SK-N-SH treated with all-trans-retinoic acid at 6 μM for 48 hours (cell line): ENCODE data around the gene DNAJC6.

Source experiments
- ATAC-seq: fragments of 200-7000 bp; cut with Tn5 transposase; 3 replicates; pipeline ENCODE4 v1.9.1; 2020; ENCODE audit warnings: mild to moderate bottlenecking, moderate library complexity
- ARNTL ChIP-seq: fragments of 450-650 bp; formaldehyde crosslinking; IDR thresholded peaks from 2 replicates; pipeline ENCODE4 v1.5.0; 2020; ENCODE audit warnings: low read depth, mild to moderate bottlenecking, moderate library complexity, borderline replicate concordance
- BACH2 ChIP-seq: fragments of 250-450 bp; sonication (Bioruptor Pico); IDR thresholded peaks from 2 replicates; pipeline ENCODE4 v1.9.0; 2021; ENCODE audit warnings: mild to moderate bottlenecking, borderline replicate concordance
- CSDC2 ChIP-seq: fragments of 250-450 bp; sonication (Bioruptor Pico); IDR thresholded peaks from 2 replicates; pipeline ENCODE4 v1.5.0; 2020; ENCODE audit warnings: mild to moderate bottlenecking, moderate library complexity
- CSRNP3 ChIP-seq: fragments of 250-450 bp; sonication (Bioruptor Pico); IDR thresholded peaks from 2 replicates; pipeline ENCODE4 v1.5.1; 2021; ENCODE audit warnings: mild to moderate bottlenecking, moderate library complexity
- ESRRG ChIP-seq: fragments of 250-450 bp; sonication (Bioruptor Pico); IDR thresholded peaks from 2 replicates; pipeline ENCODE4 v1.6.1; 2021; ENCODE audit warnings: mild to moderate bottlenecking
- GLIS3 ChIP-seq: fragments of 250-450 bp; sonication (Bioruptor Pico); IDR thresholded peaks from 2 replicates; pipeline ENCODE4 v1.5.0; 2020; ENCODE audit warnings: mild to moderate bottlenecking, moderate library complexity
- OSR1 ChIP-seq: fragments of 250-450 bp; sonication (Bioruptor Pico); IDR thresholded peaks from 2 replicates; pipeline ENCODE4 v1.8.0; 2022; ENCODE audit warnings: moderate library complexity, mild to moderate bottlenecking, inconsistent platforms
- POU6F1 ChIP-seq: fragments of 250-450 bp; sonication (Bioruptor Pico); IDR thresholded peaks from 2 replicates; pipeline ENCODE4 v1.8.0; 2021; ENCODE audit warnings: low read depth, mild to moderate bottlenecking, moderate library complexity, borderline replicate concordance
- RARB ChIP-seq: fragments of 250-450 bp; sonication (Bioruptor Pico); IDR thresholded peaks from 2 replicates; pipeline ENCODE4 v1.8.0; 2021; ENCODE audit warnings: mild to moderate bottlenecking, moderate library complexity
- SNAI2 ChIP-seq: fragments of 250-450 bp; sonication (Bioruptor Pico); IDR thresholded peaks from 2 replicates; pipeline ENCODE4 v1.5.0; 2020; ENCODE audit warnings: mild to moderate bottlenecking, moderate library complexity
- TCF4 ChIP-seq: fragments of 250-450 bp; sonication (Bioruptor Pico); IDR thresholded peaks from 2 replicates; pipeline ENCODE4 v1.8.0; 2021; ENCODE audit warnings: mild to moderate bottlenecking, moderate library complexity, borderline replicate concordance
- TOX ChIP-seq: fragments of 250-450 bp; sonication (Bioruptor Pico); IDR thresholded peaks from 2 replicates; pipeline ENCODE4 v1.8.0; 2021; ENCODE audit warnings: mild to moderate bottlenecking, moderate library complexity, borderline replicate concordance
- TSHZ2 ChIP-seq: fragments of 250-450 bp; sonication (Bioruptor Pico); IDR thresholded peaks from 2 replicates; pipeline ENCODE4 v1.5.0; 2020; ENCODE audit warnings: mild to moderate bottlenecking, moderate library complexity
- ZC3H10 ChIP-seq: fragments of 250-450 bp; sonication (Bioruptor Pico); IDR thresholded peaks from 2 replicates; pipeline ENCODE4 v1.5.1; 2021; ENCODE audit warnings: mild to moderate bottlenecking, moderate library complexity
- ZFP3 ChIP-seq: fragments of 250-450 bp; sonication (Bioruptor Pico); IDR thresholded peaks from 2 replicates; pipeline ENCODE4 v1.5.0; 2020; ENCODE audit warnings: mild to moderate bottlenecking, moderate library complexity
- ZFP30 ChIP-seq: fragments of 450-650 bp; formaldehyde crosslinking; IDR thresholded peaks from 2 replicates; pipeline ENCODE4 v1.5.0; 2022; ENCODE audit warnings: mild to moderate bottlenecking, moderate library complexity
- ZNF565 ChIP-seq: fragments of 450-650 bp; formaldehyde crosslinking; conservative IDR thresholded peaks from 2 replicates; pipeline ENCODE4 v1.5.0; 2020; ENCODE audit warnings: low read depth, mild to moderate bottlenecking, moderate library complexity
- ZNF70 ChIP-seq: fragments of 450-650 bp; formaldehyde crosslinking; IDR thresholded peaks from 2 replicates; pipeline ENCODE4 v1.5.0; 2020; ENCODE audit warnings: mild to moderate bottlenecking, moderate library complexity
- ZNF8 ChIP-seq: fragments of 450-650 bp; formaldehyde crosslinking; IDR thresholded peaks from 2 replicates; pipeline ENCODE4 v1.5.0; 2020; ENCODE audit warnings: mild to moderate bottlenecking, moderate library complexity
- TF ChIP-seq, protein P1 (sequence below): fragments of 250-450 bp; sonication (Bioruptor Pico); IDR thresholded peaks from 2 replicates; pipeline ENCODE4 v1.8.0; 2020; ENCODE audit warnings: mild to moderate bottlenecking, moderate library complexity, borderline replicate concordance
- TF ChIP-seq, protein P2 (sequence below): fragments of 250-450 bp; sonication (Bioruptor Pico); IDR thresholded peaks from 2 replicates; pipeline ENCODE4 v1.5.1; 2020; ENCODE audit warnings: low read depth, mild to moderate bottlenecking, moderate library complexity

DNAJC6 gene

DNA sequence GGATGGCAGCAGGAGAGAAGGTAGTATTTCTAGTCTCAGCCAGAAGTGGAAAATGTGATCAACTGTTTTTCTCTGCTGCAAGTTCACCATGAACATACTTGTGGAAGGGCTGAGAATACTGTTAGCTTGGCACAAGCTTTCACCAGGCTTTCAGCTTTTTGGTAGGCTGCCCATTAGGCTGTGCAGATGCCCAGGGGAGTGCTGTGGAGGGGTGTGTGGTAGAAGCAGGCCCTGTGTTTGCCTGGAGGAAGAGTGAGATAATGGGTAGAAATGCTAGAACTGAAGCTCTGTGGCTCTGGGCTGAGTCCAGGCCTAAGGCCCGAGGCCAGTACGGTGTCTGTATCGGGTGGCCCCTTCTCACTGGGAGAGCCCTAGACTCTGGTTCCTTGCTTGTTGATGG lies 9.8 kb downstream of the DNAJC6 start:
- TF ChIP-seq BACH2 = no peak
- no peak for ATAC-seq

DNA sequence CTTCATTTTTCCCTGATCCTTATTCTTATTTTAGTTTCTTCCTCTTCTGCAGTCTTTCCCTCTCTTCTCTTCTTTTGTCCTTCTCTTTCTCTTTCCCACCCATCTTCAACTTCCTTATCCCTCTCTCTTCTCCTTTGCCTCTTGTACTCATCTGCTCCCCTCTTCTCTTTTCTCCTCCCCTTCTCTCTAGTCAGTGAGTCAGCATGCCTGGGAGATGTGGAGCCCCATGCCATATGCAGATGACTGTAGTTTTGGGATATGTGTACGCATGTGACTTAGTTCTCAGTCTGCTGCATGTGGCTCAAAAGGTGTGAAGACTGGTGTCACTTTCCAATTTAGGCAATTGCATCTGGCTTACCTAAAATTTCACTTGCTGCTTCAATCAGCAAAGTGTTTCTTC lies 10.4 kb downstream of the DNAJC6 start:
- TF ChIP-seq TSHZ2 (CRISPR knock-in tag) (no peak), TOX (no peak), OSR1 (CRISPR knock-in tag) (no peak), GLIS3 (CRISPR knock-in tag) (no peak), POU6F1 (CRISPR knock-in tag) (no peak), ESRRG (CRISPR knock-in tag) (no peak), CSRNP3 (no peak), TCF4 (CRISPR knock-in tag) (no peak), ZFP3 (CRISPR knock-in tag) (no peak), CSDC2 (CRISPR knock-in tag) (no peak), ZNF565 (no peak)
- TF ChIP-seq, protein P1, sequence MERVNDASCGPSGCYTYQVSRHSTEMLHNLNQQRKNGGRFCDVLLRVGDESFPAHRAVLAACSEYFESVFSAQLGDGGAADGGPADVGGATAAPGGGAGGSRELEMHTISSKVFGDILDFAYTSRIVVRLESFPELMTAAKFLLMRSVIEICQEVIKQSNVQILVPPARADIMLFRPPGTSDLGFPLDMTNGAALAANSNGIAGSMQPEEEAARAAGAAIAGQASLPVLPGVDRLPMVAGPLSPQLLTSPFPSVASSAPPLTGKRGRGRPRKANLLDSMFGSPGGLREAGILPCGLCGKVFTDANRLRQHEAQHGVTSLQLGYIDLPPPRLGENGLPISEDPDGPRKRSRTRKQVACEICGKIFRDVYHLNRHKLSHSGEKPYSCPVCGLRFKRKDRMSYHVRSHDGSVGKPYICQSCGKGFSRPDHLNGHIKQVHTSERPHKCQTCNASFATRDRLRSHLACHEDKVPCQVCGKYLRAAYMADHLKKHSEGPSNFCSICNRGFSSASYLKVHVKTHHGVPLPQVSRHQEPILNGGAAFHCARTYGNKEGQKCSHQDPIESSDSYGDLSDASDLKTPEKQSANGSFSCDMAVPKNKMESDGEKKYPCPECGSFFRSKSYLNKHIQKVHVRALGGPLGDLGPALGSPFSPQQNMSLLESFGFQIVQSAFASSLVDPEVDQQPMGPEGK (CRISPR knock-in tag) = no peak
- ATAC-seq = no peak

DNA sequence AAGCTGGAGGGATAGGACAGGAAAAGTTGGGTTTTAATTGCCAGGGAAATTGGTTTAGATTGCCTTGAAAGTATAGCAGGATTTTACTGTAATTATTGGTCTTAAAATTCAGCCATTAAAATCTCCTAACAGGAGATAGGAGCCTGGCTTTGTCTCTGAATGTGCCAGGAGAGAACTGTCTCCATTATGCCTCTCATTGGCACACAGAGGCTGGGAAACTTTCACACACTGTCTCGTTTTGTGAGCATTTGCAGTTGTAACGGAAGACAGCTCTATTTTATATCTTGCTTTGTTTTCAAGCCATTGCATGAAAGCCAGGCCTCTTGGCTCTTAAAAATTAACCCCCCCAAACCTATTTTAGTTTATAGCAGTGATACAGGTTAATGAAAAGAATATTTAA lies 12.5 kb downstream of the DNAJC6 start:
- TF ChIP-seq, protein P2, sequence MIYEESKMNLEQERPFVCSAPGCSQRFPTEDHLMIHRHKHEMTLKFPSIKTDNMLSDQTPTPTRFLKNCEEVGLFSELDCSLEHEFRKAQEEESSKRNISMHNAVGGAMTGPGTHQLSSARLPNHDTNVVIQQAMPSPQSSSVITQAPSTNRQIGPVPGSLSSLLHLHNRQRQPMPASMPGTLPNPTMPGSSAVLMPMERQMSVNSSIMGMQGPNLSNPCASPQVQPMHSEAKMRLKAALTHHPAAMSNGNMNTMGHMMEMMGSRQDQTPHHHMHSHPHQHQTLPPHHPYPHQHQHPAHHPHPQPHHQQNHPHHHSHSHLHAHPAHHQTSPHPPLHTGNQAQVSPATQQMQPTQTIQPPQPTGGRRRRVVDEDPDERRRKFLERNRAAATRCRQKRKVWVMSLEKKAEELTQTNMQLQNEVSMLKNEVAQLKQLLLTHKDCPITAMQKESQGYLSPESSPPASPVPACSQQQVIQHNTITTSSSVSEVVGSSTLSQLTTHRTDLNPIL (CRISPR knock-in tag) = no peak
- TF ChIP-seq SNAI2 (CRISPR knock-in tag) (no peak), GLIS3 (CRISPR knock-in tag) (no peak), ESRRG (CRISPR knock-in tag) (no peak), ZFP3 (CRISPR knock-in tag) (no peak), ZNF565 (no peak), TCF4 (CRISPR knock-in tag) (no peak), OSR1 (CRISPR knock-in tag) (no peak), TOX (no peak), ZNF8 (CRISPR knock-in tag) (no peak), ARNTL (CRISPR knock-in tag) (no peak), ZNF70 (no peak), BACH2 (no peak), ZC3H10 (CRISPR knock-in tag) (no peak), ZFP30 (CRISPR knock-in tag) (no peak), RARB (CRISPR knock-in tag) (no peak)
- TF ChIP-seq, protein P1 (CRISPR knock-in tag) = no peak
- ATAC-seq = no peak
